B cell (primary cell): ENCODE data around the gene BARHL2. TPM values are rescaled to one million over a fixed set of nuclear protein-coding genes. Genes with fewer than 3 reads are reported as not detected.

ENCODE experiments used
- ATAC-seq: fragments of 200-7000 bp; cut with Tn5 transposase; one replicate; pipeline ENCODE4 v1.10.0; 2021; ENCODE audit warnings: low read depth, mild to moderate bottlenecking, moderate number of reproducible peaks, moderate library complexity
- CTCF ChIA-PET: fragments of 350-600 bp; sonication (Branson Sonifier 250); formaldehyde crosslinking; loops from one replicate; lab custom pipeline; 2021; ENCODE audit warnings: antibody characterized with exemption, inconsistent platforms; lab: Charles Lee
- POLR2A ChIA-PET: fragments of 350-600 bp; sonication (Branson Sonifier 250); formaldehyde crosslinking; loops from one replicate; lab custom pipeline; 2021; ENCODE audit warnings: antibody characterized with exemption; lab: Charles Lee
- DNase-seq: peaks from one replicate; pipeline ENCODE4 v3.0.0; 2013
- H2AFZ ChIP-seq: 2 replicates; pipeline ENCODE4 v1.6.1; 2012; ENCODE audit warnings: mild to moderate bottlenecking, low read depth, low read length; ENCODE audit not compliant: insufficient read depth, poor library complexity, severe bottlenecking
- H3K27ac ChIP-seq, 2 donors: 1 replicate in 1 of 2; 2 replicates in 1 of 2; pipeline ENCODE4 v1.5.1; 2012 to 2013; ENCODE audit warnings: low read length in 2 of 2, mild to moderate bottlenecking in 2 of 2, moderate library complexity in 1 of 2
- H3K27me3 ChIP-seq, 4 experiments: fragments of 200-600 bp in 1 of 4; sonication (generic) in 1 of 4; replicated peaks in 1 of 4; 1 replicate in 2 of 4; 2 replicates in 2 of 4; pipeline versions ENCODE4 v1.6.1 to v1.7.0; 2013 to 2016; ENCODE audit warnings: low read length in 3 of 4, mild to moderate bottlenecking in 2 of 4, mixed read lengths in 1 of 4, moderate library complexity in 1 of 4; ENCODE audit not compliant: insufficient read depth in 4 of 4, control insufficient read depth in 3 of 4; ENCODE audit errors: control extremely low read depth in 1 of 4
- H3K36me3 ChIP-seq, 2 experiments: replicated peaks in 1 of 2; 1 replicate in 1 of 2; 2 replicates in 1 of 2; pipeline versions ENCODE4 v1.6.1 to v1.7.1; 2013; ENCODE audit warnings: low read length in 1 of 2; ENCODE audit not compliant: insufficient read depth in 2 of 2, control insufficient read depth in 1 of 2; ENCODE audit errors: control extremely low read depth in 1 of 2, extremely low read depth in 1 of 2
- H3K4me1 ChIP-seq, 2 donors: fragments of 200-600 bp in 1 of 2; sonication (generic) in 1 of 2; 1 replicate in 1 of 2; 2 replicates in 1 of 2; pipeline versions ENCODE4 v1.5.1 to v1.6.1; 2013 to 2017; ENCODE audit warnings: low read length in 2 of 2; ENCODE audit not compliant: control insufficient read depth in 2 of 2, insufficient read depth in 2 of 2
- H3K4me2 ChIP-seq: replicated peaks from 2 replicates; pipeline ENCODE3; 2012; ENCODE audit warnings: mild to moderate bottlenecking, low read depth, low read length; ENCODE audit not compliant: poor library complexity, severe bottlenecking
- H3K4me3 ChIP-seq, 5 experiments: fragments of 200-600 bp in 1 of 5; sonication (generic) in 1 of 5; 1 replicate in 3 of 5; 2 replicates in 2 of 5; pipeline versions ENCODE4 v1.5.1 to v1.7.0; 2011 to 2016; ENCODE audit warnings: low read length in 4 of 5, mild to moderate bottlenecking in 4 of 5, low read depth in 2 of 5, control low read depth in 1 of 5, moderate library complexity in 1 of 5; ENCODE audit not compliant: insufficient read depth in 1 of 5; ENCODE audit errors: control extremely low read depth in 1 of 5, extremely low read depth in 1 of 5
- H3K79me2 ChIP-seq: fragments of 200-600 bp; sonication (generic); one replicate; pipeline ENCODE4 v1.6.0; 2016; ENCODE audit warnings: low read length; ENCODE audit not compliant: control insufficient read depth, insufficient read depth
- H3K9ac ChIP-seq: fragments of 200-600 bp; sonication (generic); 2 replicates; pipeline ENCODE4 v1.6.1; 2017; ENCODE audit warnings: mild to moderate bottlenecking, low read length, moderate library complexity
- H3K9me3 ChIP-seq, 3 donors: one replicate each; pipeline versions ENCODE4 v1.6.1 to v1.7.1; 2013; ENCODE audit warnings: low read length in 2 of 3; ENCODE audit not compliant: control insufficient read depth in 2 of 3, insufficient read depth in 1 of 3; ENCODE audit errors: control extremely low read depth in 1 of 3
- H4K20me1 ChIP-seq: 2 replicates; pipeline ENCODE4 v1.6.0; 2012; ENCODE audit warnings: mild to moderate bottlenecking, low read length; ENCODE audit not compliant: insufficient read depth, control insufficient read depth, poor library complexity, severe bottlenecking
- H3K27ac Mint-ChIP-seq: one replicate; pipeline ENCODE4 v1.8.0; 2021; ENCODE audit warnings: mixed read lengths
- H3K27me3 Mint-ChIP-seq: one replicate; pipeline ENCODE4 v1.8.0; 2021; ENCODE audit warnings: mixed read lengths
- H3K4me1 Mint-ChIP-seq: one replicate; pipeline ENCODE4 v1.8.0; 2021; ENCODE audit warnings: mixed read lengths
- H3K4me3 Mint-ChIP-seq: one replicate; pipeline ENCODE4 v1.8.0; 2021; ENCODE audit warnings: mixed read lengths
- H3K9me3 Mint-ChIP-seq: one replicate; pipeline ENCODE4 v1.8.0; 2022; ENCODE audit warnings: mixed read lengths; ENCODE audit not compliant: insufficient read depth
- EZH2 ChIP-seq: IDR thresholded peaks from 2 replicates; pipeline ENCODE4 v1.6.1; 2012; ENCODE audit warnings: borderline replicate concordance, low read depth, mild to moderate bottlenecking, moderate library complexity, low read length; ENCODE audit not compliant: insufficient read depth, poor library complexity, severe bottlenecking
- WGBS: methylation state at CpG from one replicate; pipeline ENCODE4 v1.1.5; 2013; ENCODE audit warnings: missing lambda C conversion rate; ENCODE audit not compliant: insufficient coverage; 5-methylcytosine and 5-hydroxymethylcytosine counted together
- intact Hi-C: fragments of 100-400 bp; cut with micrococcal nuclease; formaldehyde crosslinking; loops from one replicate; pipeline ENCODE4 v1.10.0; 2022
- polyA plus RNA-seq: library from polyadenylated mRNA; depleted of rRNA; stranded (reverse); fragments of >200 nt; gene quantifications from 2 replicates; pipeline ENCODE4 v1.2.3, GENCODE V29; 2012
- total RNA-seq, 2 donors: library from RNA; stranded (reverse); fragments of 120-200 nt in 1 of 2; gene quantifications; 1 replicate in 1 of 2; 2 replicates in 1 of 2; pipeline versions ENCODE4 v1.2.3 to v1.2.4, GENCODE V29; 2013 to 2022
- TF ChIP-seq, protein P1 (sequence below): fragments of 200-600 bp; IDR thresholded peaks from one replicate; pipeline ENCODE4 v1.8.0; 2022; ENCODE audit warnings: antibody characterized with exemption, mild to moderate bottlenecking

The BARHL2 gene
- total and polyA plus RNA-seq, 2 donors (not counting 1 experiment from before 2014, with no cell fraction given) = not detected

GRCh38 chr1:90716243-90716551, 905 bp downstream of the BARHL2 start:
- H3K4me3 ChIP-seq = no peak overlapping the region
- ChIA-PET POLR2A (no interaction called here), CTCF (interaction anchor here (1.0 kb wide), 1 partner anchor 15 kb away, joined by 3 read pairs; no protein-coding TSS in a partner anchor)
- Mint-ChIP-seq H3K4me3 (peak overlapping the region; percentile 15), H3K4me1 (peaks cover 14% of the 10 kb centered on the region), H3K27me3 (peaks cover 69% of the 10 kb centered on the region), H3K9me3 (no peaks in the 10 kb centered on the region), H3K27ac (no peak overlapping the region)
- no peaks in the 10 kb centered on the region for H4K20me1 ChIP-seq
- no peaks in the 10 kb centered on the region for H3K79me2 ChIP-seq
- no peaks in the 10 kb centered on the region for H3K36me3 ChIP-seq
- no peak overlapping the region for H2AFZ ChIP-seq
- peaks cover 20 to 45% of the 10 kb centered on the region in 2 donors for H3K4me1 ChIP-seq
- intact Hi-C loops = no loop called here
- TF ChIP-seq EZH2 = peak; percentile 48
- TF ChIP-seq, protein P1, sequence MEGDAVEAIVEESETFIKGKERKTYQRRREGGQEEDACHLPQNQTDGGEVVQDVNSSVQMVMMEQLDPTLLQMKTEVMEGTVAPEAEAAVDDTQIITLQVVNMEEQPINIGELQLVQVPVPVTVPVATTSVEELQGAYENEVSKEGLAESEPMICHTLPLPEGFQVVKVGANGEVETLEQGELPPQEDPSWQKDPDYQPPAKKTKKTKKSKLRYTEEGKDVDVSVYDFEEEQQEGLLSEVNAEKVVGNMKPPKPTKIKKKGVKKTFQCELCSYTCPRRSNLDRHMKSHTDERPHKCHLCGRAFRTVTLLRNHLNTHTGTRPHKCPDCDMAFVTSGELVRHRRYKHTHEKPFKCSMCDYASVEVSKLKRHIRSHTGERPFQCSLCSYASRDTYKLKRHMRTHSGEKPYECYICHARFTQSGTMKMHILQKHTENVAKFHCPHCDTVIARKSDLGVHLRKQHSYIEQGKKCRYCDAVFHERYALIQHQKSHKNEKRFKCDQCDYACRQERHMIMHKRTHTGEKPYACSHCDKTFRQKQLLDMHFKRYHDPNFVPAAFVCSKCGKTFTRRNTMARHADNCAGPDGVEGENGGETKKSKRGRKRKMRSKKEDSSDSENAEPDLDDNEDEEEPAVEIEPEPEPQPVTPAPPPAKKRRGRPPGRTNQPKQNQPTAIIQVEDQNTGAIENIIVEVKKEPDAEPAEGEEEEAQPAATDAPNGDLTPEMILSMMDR = no peak
- no peak overlapping the region for H3K27ac ChIP-seq
- DNase-seq (no peak), ATAC-seq (no peak)
- H3K9ac ChIP-seq = no peak overlapping the region
- 20% methylated on average over 7 of the region's 15 CpGs for WGBS
- no peak overlapping the region for H3K4me2 ChIP-seq
- H3K9me3 ChIP-seq = peaks cover 1 to 58% (median 19%) of the 10 kb centered on the region in 3 donors
- peaks cover 0 to 83% (median 81%) of the 10 kb centered on the region in 4 experiments for H3K27me3 ChIP-seq

- POLR2A ChIA-PET = no interaction called here
Observed at GRCh38 chr1:90715309-90715708, 1.8 kb downstream of the BARHL2 start.

More at GRCh38 chr1:90715309-90715708, 1.8 kb downstream of the BARHL2 start:
- H3K4me1 ChIP-seq = peaks cover 20 to 48% of the 10 kb centered on the region in 2 donors
- H3K4me1 Mint-ChIP-seq = peaks cover 14% of the 10 kb centered on the region
- peaks cover 0 to 60% (median 17%) of the 10 kb centered on the region in 3 donors for H3K9me3 ChIP-seq
- no peak overlapping the region for H3K27ac ChIP-seq
- H2AFZ ChIP-seq = no peak overlapping the region
- intact Hi-C loops = no loop called here
- TF ChIP-seq, protein P1 = no peak
- TF ChIP-seq EZH2 = no peak
- H3K27ac Mint-ChIP-seq = no peak overlapping the region
- H3K4me3 ChIP-seq = no peak overlapping the region
- H3K4me3 Mint-ChIP-seq = no peak overlapping the region
- no peaks in the 10 kb centered on the region for H3K36me3 ChIP-seq
- H3K9ac ChIP-seq = no peak overlapping the region
- peaks cover 0 to 86% (median 78%) of the 10 kb centered on the region in 4 experiments for H3K27me3 ChIP-seq
- no peak overlapping the region for H3K4me2 ChIP-seq
- WGBS = 8% methylated on average over 2 of the region's 5 CpGs
- no peak for DNase-seq
- H3K9me3 Mint-ChIP-seq = no peaks in the 10 kb centered on the region
- H3K27me3 Mint-ChIP-seq = peaks cover 64% of the 10 kb centered on the region
- CTCF ChIA-PET = interaction anchor here (0.7 to 1.0 kb wide), 2 partner anchors 16 to 456 kb away, joined by 3 read pairs; no protein-coding TSS in a partner anchor
- H3K79me2 ChIP-seq = no peaks in the 10 kb centered on the region
- no peaks in the 10 kb centered on the region for H4K20me1 ChIP-seq
- ATAC-seq = no peak
